Activated CD4-positive, alpha-beta T cell treated with anti-CD3 and anti-CD28 coated beads, Interleukin-10, Interleukin-2, amounts not matched to agents 100 ng/mL and 50 ng/mL, durations not matched to agents 16 hours and 8 hours (primary cell): ENCODE measurements around the gene JMJD1C.
A peak's percentile ranks its signal among the peaks of the same experiment; 100 is the strongest.

ENCODE experiments used
- DNase-seq: peaks from one replicate; pipeline ENCODE4 v3.0.0-alpha.2; 2020

JMJD1C gene

DNA sequence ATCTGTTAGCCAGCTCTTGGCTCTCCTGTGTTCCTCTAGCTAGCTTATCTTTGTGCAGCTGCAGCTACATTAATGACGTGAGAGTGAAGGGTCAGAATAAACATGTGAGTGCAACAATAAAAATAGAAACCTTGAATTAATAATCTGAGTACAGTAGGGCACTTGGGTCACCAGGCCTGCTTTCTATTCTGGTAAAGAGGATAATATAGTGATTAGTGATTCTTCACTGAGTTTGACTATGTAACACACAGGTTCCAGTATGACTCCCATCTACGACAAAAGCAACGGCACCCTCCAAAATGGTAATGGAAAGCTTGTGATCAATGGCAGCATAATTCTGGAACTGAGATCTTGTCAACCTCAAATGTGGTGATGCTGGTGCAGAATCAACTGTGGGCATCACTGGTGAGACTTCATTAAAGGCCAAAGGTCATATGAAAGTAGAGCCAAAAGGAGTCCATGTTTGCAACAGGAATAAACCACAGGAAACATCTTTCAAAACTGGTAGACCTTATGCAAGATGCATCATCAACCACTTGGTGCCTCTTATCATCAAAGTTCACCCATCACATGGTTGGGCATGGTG, 255.1 kb downstream of the JMJD1C start:
- peak; percentile 67 for DNase-seq

DNA sequence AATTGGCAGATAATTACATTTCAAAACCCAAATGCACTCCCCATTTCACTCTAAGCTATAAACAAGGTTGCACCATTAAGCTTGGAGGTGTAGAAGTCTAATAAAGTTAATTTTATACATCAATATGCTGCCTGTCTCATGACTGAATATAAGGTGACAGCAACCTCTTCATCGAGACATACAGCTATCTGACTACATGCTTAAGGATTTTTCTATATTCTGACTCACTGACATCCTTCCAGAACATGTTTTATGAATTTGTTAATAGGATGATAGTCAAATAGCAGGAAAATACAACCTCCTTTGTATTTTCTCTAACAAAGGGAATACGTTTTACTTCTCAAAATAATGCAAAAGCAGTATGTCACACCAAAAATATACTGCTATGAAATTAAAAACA, 256.1 kb downstream of the JMJD1C start:
- DNase-seq = no peak

DNA sequence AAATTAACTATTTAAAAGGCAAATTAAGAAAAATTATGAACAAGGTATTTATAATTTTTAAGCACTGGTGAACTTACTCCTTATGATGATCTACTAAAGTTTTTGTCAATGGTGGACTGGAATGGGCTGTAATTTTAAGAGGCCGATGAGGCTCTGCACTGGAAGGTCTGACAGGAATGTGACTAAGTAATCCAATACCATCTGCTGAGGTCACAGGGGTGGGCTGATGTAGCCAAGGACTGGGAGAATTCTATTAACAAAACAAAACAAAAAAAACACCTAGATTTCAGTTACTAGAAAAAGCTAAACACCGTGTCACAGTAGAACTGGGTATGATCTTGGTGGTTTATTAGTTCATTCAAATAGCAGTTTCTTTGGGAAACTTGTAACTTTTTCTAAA, 256.8 kb downstream of the JMJD1C start:
- DNase-seq = no peak

DNA sequence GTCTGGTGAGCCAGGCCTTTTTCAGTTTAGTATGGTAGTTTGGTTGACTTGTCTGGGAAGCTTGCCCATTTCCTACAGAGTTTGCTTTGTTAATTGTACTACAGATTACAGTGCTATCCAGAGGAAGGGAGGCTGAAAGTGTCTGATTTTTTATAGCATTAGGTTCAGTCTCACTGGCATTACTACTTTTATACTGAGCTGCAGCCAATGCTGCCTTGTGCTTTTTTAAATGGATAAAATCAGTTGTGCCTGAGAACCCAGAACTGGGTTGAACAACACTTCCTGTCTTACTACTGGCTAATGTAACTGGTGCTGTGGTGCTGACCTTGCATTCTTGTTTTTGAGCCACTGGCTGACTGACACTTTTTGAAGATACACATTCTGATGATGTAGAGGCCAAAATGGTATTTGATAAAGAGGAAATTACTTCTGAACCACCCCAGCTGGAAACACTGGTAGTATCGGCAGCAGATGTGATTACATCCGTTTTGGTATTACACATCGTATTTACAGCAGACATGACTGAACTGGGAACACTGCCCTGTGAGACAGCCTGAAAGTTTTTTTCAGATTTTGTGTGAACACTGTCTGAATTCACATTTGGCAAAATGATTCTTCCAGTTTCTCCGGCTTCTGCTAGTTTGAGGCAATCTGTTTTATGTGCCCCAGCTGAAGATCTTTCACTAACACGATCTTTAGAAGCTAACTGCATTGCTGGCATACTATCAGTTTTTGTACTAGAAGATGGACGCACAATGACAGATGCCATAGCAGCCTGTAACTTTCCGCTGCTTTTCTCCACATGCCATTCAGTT, 258.6 kb downstream of the JMJD1C start:
- DNase-seq = peak; percentile 61

DNA sequence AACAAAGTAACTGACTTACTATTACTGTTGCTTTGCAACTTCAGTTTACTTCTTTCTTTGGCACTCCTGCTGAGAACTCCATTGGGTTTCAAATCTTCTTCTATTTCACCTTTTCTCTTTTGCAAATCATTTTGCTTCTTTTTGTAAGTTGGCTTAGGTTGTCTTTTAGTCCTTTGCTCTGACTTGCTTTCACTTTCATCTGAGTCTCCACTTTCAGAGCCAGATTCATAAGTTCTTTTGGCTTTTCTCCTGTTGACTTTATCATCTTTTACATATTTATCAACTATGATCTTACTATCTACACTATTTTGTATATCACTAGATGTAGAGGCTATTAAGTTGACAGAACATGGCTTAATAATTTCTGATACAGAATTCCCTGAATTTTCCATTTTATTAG, 259.2 kb downstream of the JMJD1C start:
- DNase-seq = no peak

DNA sequence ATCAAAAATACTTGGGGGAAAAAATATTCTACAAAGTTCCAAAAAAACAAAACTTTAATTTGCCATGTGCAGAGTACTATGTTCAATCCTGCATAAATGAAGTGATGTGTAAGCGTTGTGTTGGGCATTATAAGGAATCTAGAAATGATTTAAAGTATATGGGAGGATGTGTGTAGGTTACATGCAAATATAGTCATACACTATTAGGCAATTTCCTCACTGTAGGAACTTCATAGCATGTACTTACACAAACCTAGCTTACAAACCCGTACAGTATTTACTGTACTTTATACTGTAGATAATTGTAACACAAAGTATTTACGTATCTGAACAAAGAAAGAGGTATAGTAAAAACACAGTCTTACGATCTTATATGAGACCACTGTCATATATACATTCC, 260.4 kb downstream of the JMJD1C start:
- no peak for DNase-seq

DNA sequence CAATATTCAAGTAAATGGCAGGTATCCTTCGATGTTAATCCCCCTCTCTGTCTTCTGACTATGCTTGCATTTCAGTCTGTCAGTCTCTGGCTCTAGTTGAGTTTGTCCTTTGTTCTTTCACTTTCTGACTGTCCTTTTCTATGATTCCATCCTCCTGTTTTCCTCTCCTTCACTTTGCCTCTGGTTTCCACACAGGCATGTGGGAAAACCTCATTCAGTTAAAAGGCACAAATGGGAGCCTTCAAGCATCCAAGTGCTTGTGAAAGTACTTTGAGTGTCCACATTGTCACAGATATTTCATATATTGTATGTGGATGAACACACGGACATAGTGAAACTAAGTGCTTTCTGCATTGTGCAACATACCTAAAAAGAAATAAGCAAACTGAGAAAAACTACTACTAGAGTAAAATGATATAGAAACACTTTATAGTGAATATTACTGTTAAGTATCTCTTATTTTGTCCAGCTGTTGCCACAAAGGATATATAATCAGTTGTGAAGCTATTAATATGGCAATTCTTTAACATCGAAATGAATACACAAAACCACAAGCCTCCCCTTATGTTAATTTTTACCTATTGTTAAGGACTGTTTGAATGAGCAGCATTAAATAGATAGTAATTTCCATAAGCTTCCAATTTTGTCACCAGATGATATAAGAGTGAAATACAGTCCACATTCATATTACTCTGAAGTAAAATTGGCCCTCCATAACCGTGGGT, 260.9 kb downstream of the JMJD1C start:
- DNase-seq = no peak

DNA sequence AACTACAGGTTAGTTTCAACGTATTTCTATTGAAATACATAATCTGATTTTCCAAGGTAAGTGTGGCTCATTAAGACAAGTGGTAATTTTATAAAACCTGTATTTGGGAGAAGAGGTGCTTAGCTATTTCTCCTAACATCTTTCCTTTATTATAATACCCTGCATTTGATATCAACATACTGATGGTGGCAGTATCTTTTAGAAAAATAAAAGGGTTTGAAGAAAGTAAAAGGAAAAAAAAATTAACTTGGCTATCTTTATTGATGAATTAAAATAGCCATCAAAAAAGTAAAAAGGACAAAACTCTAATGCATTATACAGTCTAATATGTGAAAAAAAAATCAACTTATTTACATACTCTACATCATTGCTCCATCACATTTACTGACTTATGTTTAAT, 264.7 kb downstream of the JMJD1C start:
- DNase-seq = no peak

DNA sequence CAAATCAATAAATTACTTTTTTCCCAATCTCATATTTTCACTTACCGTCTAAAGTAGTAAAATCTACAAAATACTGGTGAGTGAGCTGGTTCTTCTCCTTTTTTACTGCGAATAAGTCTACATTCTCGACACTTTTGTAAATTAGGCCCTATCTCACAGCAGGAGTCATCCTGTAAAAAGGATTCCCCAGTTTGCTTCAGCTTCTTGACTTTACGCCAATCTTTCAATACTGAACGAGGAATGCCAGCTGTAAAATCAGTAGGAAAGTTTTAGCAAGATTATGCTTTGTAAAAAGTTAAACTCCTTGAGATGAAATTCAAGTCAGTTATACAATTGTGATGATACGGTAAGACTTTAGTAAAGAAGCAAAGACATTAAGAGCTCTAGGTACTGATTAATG, 265.3 kb downstream of the JMJD1C start:
- no peak for DNase-seq

DNA sequence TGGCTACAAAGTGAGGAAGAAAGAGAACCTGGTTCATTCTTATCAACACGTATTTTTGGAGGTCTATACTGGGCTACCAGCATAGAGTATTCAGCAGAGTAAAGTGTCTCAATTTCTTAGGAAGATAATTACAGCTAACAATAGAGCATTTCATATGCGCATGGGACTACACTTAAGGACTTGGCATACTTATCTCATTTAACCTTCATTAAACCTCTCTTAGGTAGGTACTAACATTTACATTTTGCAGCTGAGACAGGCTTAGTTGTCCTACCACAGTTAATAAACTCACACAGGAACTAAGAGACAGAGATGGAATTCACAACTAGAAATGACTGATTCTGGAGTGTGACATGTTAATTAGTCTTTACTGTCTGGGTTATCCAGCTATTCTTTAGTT, 266.1 kb downstream of the JMJD1C start:
- DNase-seq = no peak

DNA sequence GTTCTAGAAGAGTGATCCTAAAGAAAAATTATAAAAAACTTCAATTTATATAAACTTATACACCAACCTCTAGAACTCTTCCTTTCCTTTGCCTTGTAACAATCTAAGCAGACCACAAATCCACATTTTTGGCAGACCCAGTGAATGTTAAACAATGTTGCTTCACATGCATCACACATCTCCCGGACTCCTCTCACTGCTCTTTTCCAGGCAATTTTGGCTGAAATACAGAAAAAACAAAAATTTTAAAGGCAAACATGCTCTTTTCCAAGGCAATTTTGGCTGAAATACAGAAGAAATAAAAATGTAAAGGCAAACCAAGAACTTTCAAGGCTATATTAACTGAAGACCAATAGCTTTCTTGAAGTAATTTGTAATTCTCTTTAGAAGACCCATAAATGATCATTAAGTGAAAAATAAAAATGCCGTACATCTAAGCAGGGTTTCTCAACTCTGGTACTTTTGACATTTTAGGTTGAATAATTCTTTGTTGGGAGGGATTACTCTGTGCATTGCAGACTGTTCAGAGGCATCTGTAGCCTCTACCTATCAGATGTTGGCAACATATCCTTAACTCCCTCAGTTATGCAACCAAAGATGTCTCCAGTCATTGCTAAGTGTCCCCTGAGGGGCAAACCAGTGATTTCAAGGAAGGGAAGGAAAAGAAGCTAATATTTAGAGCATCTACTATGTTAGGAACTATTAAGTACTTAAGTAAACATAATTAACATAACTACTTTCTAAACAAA, 268.3 kb downstream of the JMJD1C start:
- DNase-seq = no peak

DNA sequence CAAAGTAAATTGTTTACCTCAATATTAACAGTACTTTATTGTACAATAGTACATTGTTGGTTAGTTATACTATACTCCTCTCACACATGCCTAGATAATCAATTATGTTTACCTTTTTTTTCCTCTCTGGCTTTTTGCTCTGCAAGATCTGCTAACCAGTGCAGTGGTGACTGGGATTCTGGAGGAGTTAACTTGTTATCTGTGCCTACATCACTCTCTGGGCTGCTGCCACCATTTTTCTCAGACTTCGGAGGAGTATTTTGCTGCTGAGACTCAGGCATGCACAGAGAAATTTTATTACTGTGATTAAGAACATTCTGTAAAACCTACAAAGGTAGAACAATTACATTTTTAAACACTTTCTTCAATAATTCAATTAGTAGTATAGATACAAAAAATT, 273.0 kb downstream of the JMJD1C start:
- DNase-seq = no peak

DNA sequence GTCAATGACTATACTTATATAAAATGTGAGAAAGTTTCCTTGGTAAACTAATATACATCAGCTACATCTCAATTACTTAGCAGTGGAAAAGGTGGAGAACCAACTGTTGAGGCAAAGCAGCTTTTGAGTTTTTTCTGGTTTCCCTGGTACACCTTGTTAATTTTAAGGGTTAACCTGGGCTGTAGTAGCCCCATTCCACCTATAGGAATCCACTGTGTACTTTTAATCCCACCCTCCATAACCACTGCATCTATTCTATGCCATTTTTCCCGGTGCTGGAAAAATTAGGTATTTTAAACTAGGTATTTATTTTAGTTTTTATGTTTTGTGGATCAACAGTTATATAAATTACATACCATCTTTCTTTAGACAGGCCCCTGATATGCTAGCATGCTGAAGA, 290.2 kb downstream of the JMJD1C start:
- no peak for DNase-seq

DNA sequence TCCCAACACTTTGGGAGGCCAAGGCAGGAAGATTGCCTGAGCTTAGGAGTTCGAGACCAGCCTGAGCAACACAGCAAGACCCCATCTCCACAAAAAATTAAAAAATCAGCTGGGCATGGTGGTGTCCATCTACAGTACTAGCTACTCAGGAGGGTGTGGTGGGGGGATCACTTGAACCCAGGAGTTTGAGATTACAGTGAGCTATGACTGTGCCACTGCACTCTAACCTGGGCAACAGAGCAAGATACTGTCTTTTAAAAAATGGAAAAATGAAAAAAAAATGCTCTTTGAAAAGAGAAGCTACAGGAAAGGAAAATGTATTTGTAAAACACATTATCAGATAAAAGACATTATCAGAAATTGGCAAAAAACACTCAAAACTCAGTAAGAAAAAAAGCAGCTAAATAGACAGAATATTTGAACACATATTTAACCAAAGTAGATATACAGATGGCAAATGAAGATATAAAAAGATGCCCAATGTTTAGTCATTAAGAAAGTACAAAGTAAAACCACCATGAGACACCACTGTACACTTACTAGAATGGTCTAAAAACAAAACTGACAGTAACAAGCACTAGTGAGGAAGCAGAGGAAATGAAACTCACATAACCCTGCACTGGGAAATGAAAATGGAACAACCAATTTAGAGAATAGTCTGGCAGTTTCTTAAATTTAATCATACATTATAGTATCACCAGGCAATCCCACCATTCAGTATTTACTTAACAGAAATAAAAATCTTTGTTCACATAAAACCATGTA, 292.1 kb downstream of the JMJD1C start:
- peak; percentile 89 for DNase-seq

DNA sequence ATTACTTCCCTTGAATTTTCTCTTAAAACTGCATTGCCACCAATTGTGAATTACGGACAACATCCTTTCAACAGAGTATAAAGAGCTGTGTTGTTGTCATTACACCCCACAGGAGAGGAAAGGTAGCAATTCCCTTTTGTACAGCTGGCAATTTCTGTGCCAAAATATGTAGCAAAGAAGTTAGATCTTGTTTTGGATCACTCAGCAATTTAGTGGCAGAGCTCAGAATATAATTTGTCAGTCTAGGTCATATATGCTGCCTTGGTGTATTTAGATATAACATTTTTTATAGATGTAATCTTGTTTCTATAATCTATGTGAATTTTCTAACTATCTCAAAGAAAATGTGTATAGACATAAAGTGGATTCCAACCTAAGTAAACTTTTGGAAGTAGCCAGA, 293.9 kb downstream of the JMJD1C start:
- DNase-seq = no peak

DNA sequence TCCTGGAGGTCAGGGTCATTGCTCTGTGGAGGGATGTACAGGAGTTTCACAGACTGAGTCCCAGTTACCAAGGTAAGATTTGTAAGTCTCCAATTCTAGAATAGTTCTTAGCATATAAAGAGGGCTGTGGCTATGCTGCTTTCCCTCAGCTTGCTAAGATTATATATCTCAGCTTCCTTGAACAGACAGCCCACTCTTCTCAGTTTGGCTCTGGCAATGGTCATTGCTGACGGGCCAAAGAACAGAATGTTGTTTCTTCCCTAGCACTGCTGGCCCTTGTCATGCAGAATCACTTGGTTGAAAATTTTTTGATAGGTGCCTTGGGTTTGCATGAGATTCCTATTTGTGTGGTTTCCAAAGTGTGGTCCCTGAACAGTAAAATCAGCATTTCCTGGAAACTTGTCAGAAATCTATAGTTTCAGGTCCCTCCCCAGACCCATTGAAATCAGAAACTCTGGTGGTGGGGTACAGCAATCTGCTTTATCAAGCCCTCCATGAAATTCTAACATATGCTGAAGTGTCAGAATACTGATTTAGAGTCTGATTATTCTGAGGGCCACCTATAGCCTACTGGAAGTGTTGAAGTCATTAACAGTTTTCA, 294.4 kb downstream of the JMJD1C start:
- peak; percentile 67 for DNase-seq

DNA sequence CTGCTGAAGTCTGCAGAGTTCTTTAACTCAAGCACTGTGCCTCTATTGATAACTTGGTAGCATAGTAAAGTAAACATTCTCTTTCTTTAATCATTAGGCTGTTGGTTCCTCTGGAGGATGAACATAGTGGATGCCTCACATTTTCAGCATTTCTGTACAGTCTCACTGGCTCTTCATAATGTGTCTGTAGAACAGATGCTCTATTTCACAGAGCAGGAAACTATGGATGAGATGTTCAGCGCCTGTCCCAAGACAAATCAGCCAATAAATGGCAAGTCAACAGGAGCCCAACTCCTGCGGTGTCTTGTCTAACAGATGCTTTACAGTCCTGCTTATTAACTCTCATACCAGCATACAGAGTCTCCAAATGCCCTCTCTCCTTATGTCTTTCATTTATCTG, 296.2 kb downstream of the JMJD1C start:
- DNase-seq = no peak

DNA sequence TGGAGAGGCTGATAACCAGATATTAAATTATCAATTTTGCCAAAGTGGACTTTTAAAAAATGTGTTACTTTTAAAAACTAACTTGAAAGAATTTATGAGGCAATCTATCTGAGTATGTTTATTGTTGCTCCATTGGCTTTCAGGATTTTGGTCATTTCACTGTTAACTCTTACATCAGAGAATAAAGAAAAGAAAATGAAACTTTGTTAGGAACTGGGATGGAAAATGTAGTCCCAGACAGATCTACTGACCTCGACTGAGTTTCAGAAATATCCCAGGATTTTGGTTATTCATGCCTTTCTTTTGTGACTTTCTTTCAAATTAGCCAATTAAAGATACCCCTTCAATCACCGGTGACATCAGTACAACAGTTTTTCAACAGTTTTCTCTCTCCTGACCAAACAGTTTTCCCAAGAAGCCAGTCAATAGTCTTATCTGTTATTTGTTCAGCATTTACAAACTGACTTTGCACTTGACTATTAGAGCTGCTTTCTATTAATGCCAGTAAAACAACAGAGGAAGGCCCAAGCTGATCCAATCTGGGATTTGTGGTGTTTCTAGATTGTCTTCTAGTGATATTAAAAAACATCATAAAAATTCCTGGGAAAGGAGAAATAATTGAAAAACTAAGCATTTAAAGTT, 296.8 kb downstream of the JMJD1C start:
- no peak for DNase-seq

DNA sequence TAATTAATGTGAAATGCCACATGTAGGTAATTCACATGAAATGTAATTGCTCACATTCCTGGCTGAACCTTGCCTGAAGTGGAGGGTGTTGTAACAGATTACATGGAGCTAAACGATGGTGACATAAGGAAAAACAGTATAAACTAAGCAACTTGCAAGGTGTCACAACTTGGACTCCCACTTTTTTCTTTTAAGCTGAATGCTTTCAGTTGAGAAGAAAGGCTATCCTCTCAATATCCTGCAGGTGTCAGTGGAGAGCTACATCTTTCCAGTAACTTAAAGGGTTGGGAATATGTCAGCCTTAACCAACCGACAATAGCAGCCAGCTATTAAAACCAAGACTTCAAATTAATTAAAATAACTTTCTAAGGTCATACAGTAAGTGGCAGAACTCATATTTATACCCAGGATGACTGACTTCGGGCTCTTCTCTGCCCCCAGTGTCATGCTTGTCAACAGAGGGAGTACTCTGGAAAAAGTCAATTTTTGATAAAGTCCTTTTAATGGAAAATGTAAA, 299.0 kb downstream of the JMJD1C start:
- peak; percentile 73 for DNase-seq

DNA sequence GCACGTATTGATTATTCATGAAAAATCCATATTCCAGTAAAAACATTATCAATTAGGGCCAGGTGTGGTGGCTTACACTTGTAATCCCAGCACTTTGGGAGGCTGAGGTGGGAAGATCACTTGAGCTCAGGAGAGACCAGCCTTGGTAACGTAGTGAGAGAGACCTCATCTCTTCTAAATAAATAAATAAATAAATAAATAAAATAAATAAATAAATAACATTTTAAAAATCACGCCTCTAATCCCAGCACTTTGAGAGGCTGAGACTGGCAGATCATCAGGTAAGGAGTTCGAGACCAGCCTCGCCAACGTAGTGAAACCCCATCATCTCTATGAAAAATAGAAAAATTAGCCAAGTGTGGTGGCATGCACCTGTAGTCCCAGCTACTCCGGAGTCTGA, 300.5 kb downstream of the JMJD1C start:
- no peak for DNase-seq

DNA sequence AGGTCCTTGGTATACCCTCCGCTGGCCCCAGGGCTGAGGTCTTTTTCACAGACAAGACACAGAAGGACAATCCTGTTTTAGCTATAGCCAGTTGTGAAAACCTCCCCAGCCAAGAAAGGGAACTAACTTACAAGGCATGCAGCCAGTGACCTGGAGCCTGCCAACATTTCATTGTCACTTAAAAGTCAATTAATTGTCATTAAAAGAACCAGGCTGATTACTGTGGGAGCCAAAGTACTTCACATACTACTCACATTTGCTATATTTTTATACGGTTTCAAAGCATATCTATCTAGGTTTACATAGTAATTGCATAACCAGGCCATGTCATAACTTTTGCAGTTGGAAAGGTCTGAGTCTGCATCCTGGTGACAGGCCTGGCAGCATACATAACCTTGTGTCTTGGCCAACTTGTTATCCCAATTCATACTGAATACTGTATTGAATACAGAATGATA, 301.6 kb downstream of the JMJD1C start:
- no peak for DNase-seq
